A549 (cell line): ENCODE results near the gene PCSK6.

Experiments
- BHLHE40 ChIP-seq: IDR thresholded peaks from 2 replicates; pipeline ENCODE4 v1.6.1; 2012; ENCODE audit warnings: low read depth, low read length, inconsistent platforms
- HOXB13 ChIP-seq: fragments of 250-450 bp; sonication (Bioruptor Pico); IDR thresholded peaks from 2 replicates; pipeline ENCODE4 v1.5.0; 2020; ENCODE audit warnings: low read depth, mild to moderate bottlenecking, moderate library complexity
- MAFK ChIP-seq: fragments of 450-650 bp; IDR thresholded peaks from 2 replicates; pipeline ENCODE4 v1.6.1; 2014; ENCODE audit not compliant: partially characterized antibody
- RNF2 ChIP-seq: fragments of 200-600 bp; sonication (generic); IDR thresholded peaks from 2 replicates; pipeline ENCODE4 v1.6.1; 2016; ENCODE audit warnings: low read depth, mild to moderate bottlenecking, antibody characterized with exemption, moderate library complexity, borderline replicate concordance
- TF ChIP-seq, protein P1 (sequence below): fragments of 200-600 bp; sonication (generic); IDR thresholded peaks from 2 replicates; pipeline ENCODE4 v1.6.1; 2016; ENCODE audit warnings: antibody characterized with exemption, mild to moderate bottlenecking, moderate library complexity
- TF ChIP-seq, protein P2 (sequence below): fragments of >200 bp; sonication (Bioruptor Twin); formaldehyde crosslinking; IDR thresholded peaks from 3 replicates; pipeline ENCODE4 v1.5.1; 2016

DNA sequence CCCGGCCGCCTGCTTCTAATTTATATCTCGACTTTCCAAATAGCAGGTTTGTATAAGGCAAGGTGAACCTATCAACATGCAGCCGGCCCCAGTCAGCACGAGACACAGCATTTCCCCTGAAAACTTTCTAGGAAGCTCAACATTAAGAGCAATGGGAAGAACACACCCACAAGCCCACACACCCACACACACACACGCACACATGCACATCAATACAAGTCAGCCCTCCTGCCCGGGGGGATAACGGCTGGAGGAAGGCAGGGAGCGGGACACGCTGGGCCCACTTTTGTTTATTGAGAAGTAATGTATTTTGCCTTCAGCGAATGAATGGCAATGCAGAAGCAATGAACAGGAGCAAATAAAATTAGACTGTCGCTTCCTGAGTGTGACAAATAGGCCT, 83.5 kb downstream of the PCSK6 start:
- TF ChIP-seq MAFK: no peak
- TF ChIP-seq BHLHE40: no peak
- no peak for TF ChIP-seq HOXB13 (CRISPR knock-in tag)
- TF ChIP-seq RNF2: no peak
- TF ChIP-seq, protein P1, sequence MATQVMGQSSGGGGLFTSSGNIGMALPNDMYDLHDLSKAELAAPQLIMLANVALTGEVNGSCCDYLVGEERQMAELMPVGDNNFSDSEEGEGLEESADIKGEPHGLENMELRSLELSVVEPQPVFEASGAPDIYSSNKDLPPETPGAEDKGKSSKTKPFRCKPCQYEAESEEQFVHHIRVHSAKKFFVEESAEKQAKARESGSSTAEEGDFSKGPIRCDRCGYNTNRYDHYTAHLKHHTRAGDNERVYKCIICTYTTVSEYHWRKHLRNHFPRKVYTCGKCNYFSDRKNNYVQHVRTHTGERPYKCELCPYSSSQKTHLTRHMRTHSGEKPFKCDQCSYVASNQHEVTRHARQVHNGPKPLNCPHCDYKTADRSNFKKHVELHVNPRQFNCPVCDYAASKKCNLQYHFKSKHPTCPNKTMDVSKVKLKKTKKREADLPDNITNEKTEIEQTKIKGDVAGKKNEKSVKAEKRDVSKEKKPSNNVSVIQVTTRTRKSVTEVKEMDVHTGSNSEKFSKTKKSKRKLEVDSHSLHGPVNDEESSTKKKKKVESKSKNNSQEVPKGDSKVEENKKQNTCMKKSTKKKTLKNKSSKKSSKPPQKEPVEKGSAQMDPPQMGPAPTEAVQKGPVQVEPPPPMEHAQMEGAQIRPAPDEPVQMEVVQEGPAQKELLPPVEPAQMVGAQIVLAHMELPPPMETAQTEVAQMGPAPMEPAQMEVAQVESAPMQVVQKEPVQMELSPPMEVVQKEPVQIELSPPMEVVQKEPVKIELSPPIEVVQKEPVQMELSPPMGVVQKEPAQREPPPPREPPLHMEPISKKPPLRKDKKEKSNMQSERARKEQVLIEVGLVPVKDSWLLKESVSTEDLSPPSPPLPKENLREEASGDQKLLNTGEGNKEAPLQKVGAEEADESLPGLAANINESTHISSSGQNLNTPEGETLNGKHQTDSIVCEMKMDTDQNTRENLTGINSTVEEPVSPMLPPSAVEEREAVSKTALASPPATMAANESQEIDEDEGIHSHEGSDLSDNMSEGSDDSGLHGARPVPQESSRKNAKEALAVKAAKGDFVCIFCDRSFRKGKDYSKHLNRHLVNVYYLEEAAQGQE: no peak
- TF ChIP-seq, protein P2, sequence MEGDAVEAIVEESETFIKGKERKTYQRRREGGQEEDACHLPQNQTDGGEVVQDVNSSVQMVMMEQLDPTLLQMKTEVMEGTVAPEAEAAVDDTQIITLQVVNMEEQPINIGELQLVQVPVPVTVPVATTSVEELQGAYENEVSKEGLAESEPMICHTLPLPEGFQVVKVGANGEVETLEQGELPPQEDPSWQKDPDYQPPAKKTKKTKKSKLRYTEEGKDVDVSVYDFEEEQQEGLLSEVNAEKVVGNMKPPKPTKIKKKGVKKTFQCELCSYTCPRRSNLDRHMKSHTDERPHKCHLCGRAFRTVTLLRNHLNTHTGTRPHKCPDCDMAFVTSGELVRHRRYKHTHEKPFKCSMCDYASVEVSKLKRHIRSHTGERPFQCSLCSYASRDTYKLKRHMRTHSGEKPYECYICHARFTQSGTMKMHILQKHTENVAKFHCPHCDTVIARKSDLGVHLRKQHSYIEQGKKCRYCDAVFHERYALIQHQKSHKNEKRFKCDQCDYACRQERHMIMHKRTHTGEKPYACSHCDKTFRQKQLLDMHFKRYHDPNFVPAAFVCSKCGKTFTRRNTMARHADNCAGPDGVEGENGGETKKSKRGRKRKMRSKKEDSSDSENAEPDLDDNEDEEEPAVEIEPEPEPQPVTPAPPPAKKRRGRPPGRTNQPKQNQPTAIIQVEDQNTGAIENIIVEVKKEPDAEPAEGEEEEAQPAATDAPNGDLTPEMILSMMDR: no peak
